ENCODE measurements around the gene PLCG2.
A peak's percentile ranks its signal among the peaks of the same experiment; 100 is the strongest.
"Not testable (repeated sequence)": the region's sequence is repeated elsewhere in the genome, so short reads cannot be mapped to it uniquely, and the experiment has no call there.

PLCG2 gene

GRCh38 chr16:81734632-81735434 lies 44.3 kb upstream of the PLCG2 start:
- DNase-seq (ENCODE audit: extremely low spot score) = no peak
- no peak for TF ChIP-seq HDGF (IDR thresholded peaks at IDR 0.05; ENCODE audit: borderline replicate concordance)
- ChIA-PET POLR2A (no interaction called here), CTCF (no interaction called here)

DNA sequence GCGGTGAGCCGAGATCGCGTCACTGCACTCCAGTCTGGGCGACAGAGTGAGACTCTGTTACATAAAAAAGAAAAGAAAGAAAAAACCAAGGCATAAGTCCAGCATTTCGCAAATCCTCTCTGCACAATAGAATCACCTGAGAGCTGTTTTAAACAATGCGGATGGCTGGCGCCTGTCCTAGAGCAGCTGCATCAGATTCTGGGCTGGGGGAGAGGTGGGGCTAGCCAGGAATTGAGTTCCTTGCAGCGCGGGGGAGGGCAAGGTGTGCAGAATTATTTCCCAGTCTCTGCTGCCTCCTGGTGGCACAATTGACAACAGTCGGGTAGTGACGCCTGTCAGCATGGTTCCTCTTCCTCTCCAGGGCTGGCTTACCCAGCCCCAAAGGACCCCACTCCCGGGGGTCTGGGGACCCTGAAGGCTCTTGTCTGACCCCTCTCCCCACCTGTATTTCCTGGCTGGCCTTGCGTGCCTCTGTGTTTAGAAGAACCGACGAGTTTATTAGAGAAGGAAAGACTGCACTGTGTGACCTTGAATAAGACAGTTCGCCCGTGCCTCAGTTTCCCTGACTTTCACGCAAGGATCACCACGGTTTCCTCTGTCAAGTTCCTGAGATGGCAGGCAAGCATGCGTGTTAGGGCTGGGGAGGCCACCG lies 41.1 kb upstream of the PLCG2 start:
- CTCF ChIA-PET = interaction anchor here (0.5 kb wide), 1 partner anchor 371 kb away, joined by 4 read pairs; no protein-coding TSS in a partner anchor
- POLR2A ChIA-PET = no interaction called here
- DNase-seq (ENCODE audit: extremely low spot score) = peak; percentile 81
- TF ChIP-seq HDGF (IDR thresholded peaks at IDR 0.05; ENCODE audit: borderline replicate concordance) (no peak), PKNOX1 (IDR thresholded peaks at IDR 0.05) (peak; percentile 72; the same call in 1 of the 2 replicates), FOXM1 (IDR thresholded peaks at IDR 0.05; ENCODE audit: borderline replicate concordance) (peak; percentile 50; the same call in 1 of the 2 replicates), ELF4 (IDR thresholded peaks at IDR 0.05) (no peak), FOXA1 (IDR thresholded peaks at IDR 0.05) (no peak), BHLHE40 (IDR thresholded peaks at IDR 0.05; ENCODE audit: borderline replicate concordance) (no peak)

DNA sequence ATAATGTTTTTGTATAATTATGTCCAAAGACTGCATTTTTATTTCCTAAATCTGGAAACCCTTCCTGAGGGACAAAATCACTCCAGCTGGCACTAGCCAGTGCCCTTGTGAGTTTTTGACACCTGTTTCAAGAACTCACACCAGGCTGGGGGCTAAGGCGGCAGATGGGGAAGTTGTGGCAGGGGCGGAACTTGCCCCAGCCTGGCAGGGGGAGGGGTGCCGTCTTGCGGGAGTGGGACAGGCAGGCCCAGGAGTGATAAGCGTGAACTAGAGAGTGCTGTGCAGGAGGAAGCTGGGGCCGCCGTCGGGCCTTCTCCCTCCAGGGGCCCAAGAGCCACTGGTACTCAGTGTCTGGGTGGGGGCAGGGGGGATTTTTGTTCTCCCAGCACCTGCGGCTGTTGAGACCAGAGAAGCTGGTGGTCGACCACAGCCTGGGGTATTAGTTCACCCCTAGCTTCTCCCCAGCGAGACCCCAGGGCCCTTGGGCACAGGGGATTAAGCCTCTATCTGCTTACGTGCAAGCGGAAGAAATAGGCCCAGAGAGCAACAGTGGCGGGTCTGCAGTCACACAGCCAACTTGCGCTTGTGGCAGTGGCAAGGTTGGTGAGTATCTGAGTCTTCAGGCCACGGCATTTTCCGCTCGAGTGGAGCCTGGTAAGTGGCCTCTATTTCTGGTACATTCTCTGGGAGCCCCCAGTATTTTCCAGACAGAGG lies 40.2 kb upstream of the PLCG2 start:
- TF ChIP-seq PKNOX1 (IDR thresholded peaks at IDR 0.05) (no peak), ARNT (IDR thresholded peaks at IDR 0.05) (no peak), FOXA1 (IDR thresholded peaks at IDR 0.05) (no peak), NFRKB (IDR thresholded peaks at IDR 0.05) (no peak), BHLHE40 (IDR thresholded peaks at IDR 0.05; ENCODE audit: borderline replicate concordance) (no peak), L3MBTL2 (conservative IDR thresholded peaks at IDR 0.05) (no peak), ZNF384 (IDR thresholded peaks at IDR 0.05) (no peak), ELF4 (IDR thresholded peaks at IDR 0.05) (no peak), SUZ12 (IDR thresholded peaks at IDR 0.05) (no peak), FOXK2 (IDR thresholded peaks at IDR 0.05) (no peak), FOXM1 (IDR thresholded peaks at IDR 0.05; ENCODE audit: borderline replicate concordance) (no peak), CTBP1 (IDR thresholded peaks at IDR 0.05; ENCODE audit: borderline replicate concordance) (no peak)
- ChIA-PET POLR2A (no interaction called here), CTCF (no interaction called here)
- DNase-seq (ENCODE audit: extremely low spot score) = no peak

- ChIA-PET POLR2A (no interaction called here), CTCF (no interaction called here)
- TF ChIP-seq BHLHE40 (IDR thresholded peaks at IDR 0.05; ENCODE audit: borderline replicate concordance) (no peak), LEF1 (IDR thresholded peaks at IDR 0.05; ENCODE audit: borderline replicate concordance) (no peak), SP1 (IDR thresholded peaks at IDR 0.05) (no peak), L3MBTL2 (conservative IDR thresholded peaks at IDR 0.05) (no peak), SUZ12 (IDR thresholded peaks at IDR 0.05) (no peak), ZNF384 (IDR thresholded peaks at IDR 0.05) (no peak), FOXM1 (IDR thresholded peaks at IDR 0.05; ENCODE audit: borderline replicate concordance) (no peak), PKNOX1 (IDR thresholded peaks at IDR 0.05) (no peak), NFRKB (IDR thresholded peaks at IDR 0.05) (no peak), FOXA1 (IDR thresholded peaks at IDR 0.05) (no peak), HDGF (IDR thresholded peaks at IDR 0.05; ENCODE audit: borderline replicate concordance) (no peak), FOXK2 (IDR thresholded peaks at IDR 0.05) (no peak), CTBP1 (IDR thresholded peaks at IDR 0.05; ENCODE audit: borderline replicate concordance) (no peak), ELF4 (IDR thresholded peaks at IDR 0.05) (no peak), TARDBP (IDR thresholded peaks at IDR 0.05) (no peak), ARNT (IDR thresholded peaks at IDR 0.05) (no peak)
- DNase-seq (ENCODE audit: extremely low spot score) = no peak
These were observed 39.6 kb upstream of the PLCG2 start for GRCh38 chr16:81739503-81739902.

GRCh38 chr16:81740169-81740568 lies 38.9 kb upstream of the PLCG2 start:
- ChIA-PET CTCF (no interaction called here), POLR2A (no interaction called here)

GRCh38 chr16:81741430-81741770 lies 37.7 kb upstream of the PLCG2 start:
- POLR2A ChIA-PET; DNase-seq (ENCODE audit: extremely low spot score): not testable (repeated sequence)
- CTCF ChIA-PET = interaction anchor here (1.0 kb wide), 1 partner anchor 11 kb away, joined by 3 read pairs; no protein-coding TSS in a partner anchor

More at GRCh38 chr16:81740169-81740568, 38.9 kb upstream of the PLCG2 start:
- no peak for DNase-seq (ENCODE audit: extremely low spot score)
- no peak for TF ChIP-seq ZNF384 (IDR thresholded peaks at IDR 0.05)

- POLR2A ChIA-PET = no interaction called here
- DNase-seq (ENCODE audit: extremely low spot score) = no peak
- CTCF ChIA-PET = no interaction called here
- TF ChIP-seq NFRKB (IDR thresholded peaks at IDR 0.05) = no peak
- TF ChIP-seq TARDBP (IDR thresholded peaks at IDR 0.05) = no peak
- TF ChIP-seq FOXA1 (IDR thresholded peaks at IDR 0.05) = no peak
- no peak for TF ChIP-seq CTBP1 (IDR thresholded peaks at IDR 0.05; ENCODE audit: borderline replicate concordance)
- TF ChIP-seq ELF4 (IDR thresholded peaks at IDR 0.05) = no peak
- TF ChIP-seq HDGF (IDR thresholded peaks at IDR 0.05; ENCODE audit: borderline replicate concordance) = no peak
- no peak for TF ChIP-seq BHLHE40 (IDR thresholded peaks at IDR 0.05; ENCODE audit: borderline replicate concordance)
- TF ChIP-seq SP1 (IDR thresholded peaks at IDR 0.05) = no peak
- TF ChIP-seq FOXK2 (IDR thresholded peaks at IDR 0.05) = no peak
- TF ChIP-seq L3MBTL2 (conservative IDR thresholded peaks at IDR 0.05) = no peak
- TF ChIP-seq PKNOX1 (IDR thresholded peaks at IDR 0.05) = no peak
- TF ChIP-seq LEF1 (IDR thresholded peaks at IDR 0.05; ENCODE audit: borderline replicate concordance) = no peak
- TF ChIP-seq ARNT (IDR thresholded peaks at IDR 0.05) = no peak
- TF ChIP-seq ZNF384 (IDR thresholded peaks at IDR 0.05) = no peak
- no peak for TF ChIP-seq FOXM1 (IDR thresholded peaks at IDR 0.05; ENCODE audit: borderline replicate concordance)
These were observed 34.7 kb upstream of the PLCG2 start for GRCh38 chr16:81744385-81744784.
